CD8-positive, alpha-beta memory T cell (primary cell): ENCODE measurements around the gene GPER1. TPM values are rescaled to one million over a fixed set of nuclear protein-coding genes. Genes with fewer than 3 reads are reported as not detected.

Experiments used
- polyA plus RNA-seq: library from polyadenylated mRNA; unstranded; fragments of 300-500 nt; fragmentation: Illumina TruSeq; gene quantifications from one replicate; pipeline ENCODE4 v1.2.3, GENCODE V29; 2021
- total RNA-seq, 2 experiments: library from RNA; stranded (reverse); gene quantifications; one replicate each; pipeline ENCODE4 v1.2.3, GENCODE V29; 2021

The GPER1 gene
- total and polyA plus RNA-seq, 3 experiments from 2014 or later: 0.17 TPM; not detected in 2

Other genes with a start within 250 kb of the GPER1 start
- gene GET4, start 211.6 kb upstream of the GPER1 start, total RNA-seq: 10 to 100 TPM; 39.9 to 44.9 TPM
- gene GET4, start 211.6 kb upstream of the GPER1 start, polyA plus RNA-seq: 33.6 TPM
- 10 to 100 TPM; 67.7 to 77.3 TPM for gene ADAP1, start 133.4 kb upstream of the GPER1 start, total RNA-seq
- gene ADAP1, start 133.4 kb upstream of the GPER1 start, polyA plus RNA-seq: 37.7 TPM
- gene COX19, start 112.6 kb upstream of the GPER1 start, total RNA-seq: 10 to 100 TPM; 18.9 to 21.3 TPM
- gene COX19, start 112.6 kb upstream of the GPER1 start, polyA plus RNA-seq: 25.9 TPM
- gene CYP2W1, start 104.9 kb upstream of the GPER1 start, total RNA-seq: not detected
- not detected for gene CYP2W1, start 104.9 kb upstream of the GPER1 start, polyA plus RNA-seq
- under 1 TPM; 0.55 to 0.70 TPM for gene GPR146, start 43.6 kb upstream of the GPER1 start, total RNA-seq
- 1.2 TPM for gene GPR146, start 43.6 kb upstream of the GPER1 start, polyA plus RNA-seq
- 10 to 100 TPM; 27.8 to 28.5 TPM for gene ZFAND2A, start 72.1 kb downstream of the GPER1 start, total RNA-seq
- gene ZFAND2A, start 72.1 kb downstream of the GPER1 start, polyA plus RNA-seq: 45.6 TPM
- gene UNCX, start 144.8 kb downstream of the GPER1 start, total RNA-seq: not detected
- gene UNCX, start 144.8 kb downstream of the GPER1 start, polyA plus RNA-seq: not detected